ENCODE measurements around the gene RASAL2. TPM values are rescaled to one million over a fixed set of nuclear protein-coding genes. Genes with fewer than 3 reads are reported as not detected.

RASAL2 gene
- total and polyA plus RNA-seq, 2 of the 4 experiments (the other 2 are of a cell fraction): 13.1 to 20.6 TPM

DNA sequence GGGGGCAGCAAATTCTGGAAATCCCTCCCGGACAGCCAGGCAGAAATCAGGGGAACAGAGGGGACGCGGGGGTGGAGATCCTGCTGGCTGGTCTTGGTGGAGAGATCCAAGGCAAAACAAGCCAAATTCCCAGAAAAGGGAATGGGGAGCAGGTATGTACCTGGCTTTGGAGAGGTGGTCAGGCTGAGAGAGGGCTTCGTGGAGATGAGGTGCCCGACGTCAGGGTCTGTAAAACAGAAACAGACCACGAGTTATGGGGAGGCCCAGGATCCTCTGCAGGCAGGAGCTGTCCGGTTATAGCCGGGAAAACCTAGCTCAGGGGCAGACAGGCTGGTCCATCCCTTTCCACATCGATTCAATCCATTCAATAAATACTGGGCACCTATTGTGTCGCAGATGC is 398.4 kb downstream of the RASAL2 start:
- H3K27me3 ChIP-seq (ENCODE audit: control insufficient read depth, insufficient read depth, low read length): peaks cover 5% of the 10 kb centered on the region; the same call in 1 of the 2 replicates

More for the DNA sequence above, 398.4 kb downstream of the RASAL2 start:
- no TSS peak for BruUV-seq (replicated peaks)
- H2AK5ac ChIP-seq (ENCODE audit: low read depth, low read length): no peak overlapping the region
- no peak overlapping the region for H2BK20ac ChIP-seq (ENCODE audit: low read depth, low read length)
- no peak overlapping the region for H3K4ac ChIP-seq (ENCODE audit: low read depth, low read length)
- H3K79me1 ChIP-seq (ENCODE audit: low read depth in 1 of 2, low read length in 2 of 2): no peaks in the 10 kb centered on the region
- H3K9me3 ChIP-seq (ENCODE audit: control insufficient read depth, insufficient read depth, low read length): no peaks in the 10 kb centered on the region
- H2BK15ac ChIP-seq (ENCODE audit: low read depth, low read length): no peak overlapping the region
- H2AK9ac ChIP-seq (replicated peaks; ENCODE audit: low read depth, low read length, poor library complexity): no peak overlapping the region
- no peak overlapping the region for H4K5ac ChIP-seq (ENCODE audit: low read depth, low read length)
- H3K9ac ChIP-seq (ENCODE audit: low read depth, low read length): no peak overlapping the region
- H2BK120ac ChIP-seq (ENCODE audit: low read depth, low read length): no peak overlapping the region
- whole genome bisulfite sequencing, 2 experiments (ENCODE audit: extremely low coverage in 2 of 2, insufficient read length in 1 of 2): no CpG with 5 or more reads among the region's 11 CpGs
- ATAC-seq (ENCODE audit: low read depth): no peak
- intact Hi-C loops (cut with micrococcal nuclease): loop anchor here (10.0 kb wide), 1 partner anchor 538 kb away; no protein-coding TSS in a partner anchor
- H4K8ac ChIP-seq (ENCODE audit: low read depth in 2 of 2, low read length in 2 of 2): no peak overlapping the region
- TF ChIP-seq POLR2A (IDR thresholded peaks at IDR 0.05; ENCODE audit: low read depth, low read length) (no peak), CEBPB (IDR thresholded peaks at IDR 0.05; ENCODE audit: low read depth, low read length) (no peak), BHLHE40 (IDR thresholded peaks at IDR 0.05; ENCODE audit: low read depth, low read length) (no peak), RAD21 (IDR thresholded peaks at IDR 0.05; ENCODE audit: low read length) (no peak), SMC3 (IDR thresholded peaks at IDR 0.05; ENCODE audit: low read depth, low read length) (no peak), RFX5 (IDR thresholded peaks at IDR 0.05; ENCODE audit: low read depth, low read length) (no peak), MAFK (IDR thresholded peaks at IDR 0.05; ENCODE audit: low read depth, low read length) (no peak), NFE2L2 (IDR thresholded peaks at IDR 0.05; ENCODE audit: low read depth, low read length) (no peak)
- TF ChIP-seq, protein P1, sequence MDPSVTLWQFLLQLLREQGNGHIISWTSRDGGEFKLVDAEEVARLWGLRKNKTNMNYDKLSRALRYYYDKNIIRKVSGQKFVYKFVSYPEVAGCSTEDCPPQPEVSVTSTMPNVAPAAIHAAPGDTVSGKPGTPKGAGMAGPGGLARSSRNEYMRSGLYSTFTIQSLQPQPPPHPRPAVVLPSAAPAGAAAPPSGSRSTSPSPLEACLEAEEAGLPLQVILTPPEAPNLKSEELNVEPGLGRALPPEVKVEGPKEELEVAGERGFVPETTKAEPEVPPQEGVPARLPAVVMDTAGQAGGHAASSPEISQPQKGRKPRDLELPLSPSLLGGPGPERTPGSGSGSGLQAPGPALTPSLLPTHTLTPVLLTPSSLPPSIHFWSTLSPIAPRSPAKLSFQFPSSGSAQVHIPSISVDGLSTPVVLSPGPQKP (IDR thresholded peaks at IDR 0.05; ENCODE audit: borderline replicate concordance, low read depth, low read length): no peak
- TF ChIP-seq, protein P2, sequence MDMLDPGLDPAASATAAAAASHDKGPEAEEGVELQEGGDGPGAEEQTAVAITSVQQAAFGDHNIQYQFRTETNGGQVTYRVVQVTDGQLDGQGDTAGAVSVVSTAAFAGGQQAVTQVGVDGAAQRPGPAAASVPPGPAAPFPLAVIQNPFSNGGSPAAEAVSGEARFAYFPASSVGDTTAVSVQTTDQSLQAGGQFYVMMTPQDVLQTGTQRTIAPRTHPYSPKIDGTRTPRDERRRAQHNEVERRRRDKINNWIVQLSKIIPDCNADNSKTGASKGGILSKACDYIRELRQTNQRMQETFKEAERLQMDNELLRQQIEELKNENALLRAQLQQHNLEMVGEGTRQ (IDR thresholded peaks at IDR 0.05; ENCODE audit: low read depth, low read length): no peak
- no peak overlapping the region for H3K18ac ChIP-seq (ENCODE audit: low read depth, low read length)
- no peak for DNase-seq
- H4K20me1 ChIP-seq (ENCODE audit: insufficient read depth, low read length): no peaks in the 10 kb centered on the region
- H4K91ac ChIP-seq (ENCODE audit: insufficient read depth, low read depth, low read length): no peak overlapping the region
- no peak overlapping the region for H3K56ac ChIP-seq (ENCODE audit: extremely low read depth, insufficient read depth, low read length)
- H2BK5ac ChIP-seq (ENCODE audit: low read depth, low read length, poor library complexity, severe bottlenecking): no peak overlapping the region
- H3K4me1 ChIP-seq (ENCODE audit: control insufficient read depth, insufficient read depth, low read length): no peaks in the 10 kb centered on the region
- CTCF ChIA-PET: interaction anchor here (1.1 to 1.7 kb wide), 2 partner anchors 9 to 15 kb away, joined by 3 to 6 read pairs; no protein-coding TSS in a partner anchor
- dilution Hi-C loops (cut with HindIII; ENCODE audit: low sequenced_read_pairs, unreplicated experiment): no loop called here
- in situ Hi-C loops (cut with MboI; ENCODE audit: low sequenced_read_pairs): no loop called here
- no peak overlapping the region for H3K14ac ChIP-seq (replicated peaks; ENCODE audit: low read depth, low read length)
- H3K9me1 ChIP-seq (ENCODE audit: insufficient read depth, low read length): no peaks in the 10 kb centered on the region
- H3K4me3 ChIP-seq (ENCODE audit: insufficient read depth, low read depth, low read length): no peak overlapping the region
- POLR2A ChIA-PET (ENCODE audit: unreplicated experiment): no interaction called here
- no peak overlapping the region for H3K4me2 ChIP-seq (ENCODE audit: low read depth, low read length)
- no peak overlapping the region for H3K23ac ChIP-seq (ENCODE audit: low read depth, low read length)
- no peak overlapping the region for H2AFZ ChIP-seq (replicated peaks; ENCODE audit: low read length, poor library complexity)
- no peak overlapping the region for H3K27ac ChIP-seq (ENCODE audit: insufficient read depth, low read length)
- H3K36me3 ChIP-seq (ENCODE audit: control insufficient read depth, insufficient read depth, low read length): no peaks in the 10 kb centered on the region
